Activated CD4-positive, alpha-beta T cell treated with anti-CD3 and anti-CD28 coated beads for 36 hours (primary cell): ENCODE data around the gene ATF1. TPM values are rescaled to one million over a fixed set of nuclear protein-coding genes. Genes with fewer than 3 reads are reported as not detected.
A peak's percentile ranks its signal among the peaks of the same experiment; 100 is the strongest.
"Not testable (repeated sequence)": the region's sequence is repeated elsewhere in the genome, so short reads cannot be mapped to it uniquely, and the experiment has no call there.

Experiments
- ATAC-seq: fragments of 200-7000 bp; cut with Tn5 transposase; one replicate; pipeline ENCODE4 v1.10.0; 2021; ENCODE audit warnings: mild to moderate bottlenecking, moderate library complexity
- CTCF ChIA-PET: fragments of 350-600 bp; sonication (Branson Sonifier 250); formaldehyde crosslinking; loops from one replicate; lab custom pipeline; 2021; ENCODE audit warnings: antibody characterized with exemption; lab: Charles Lee
- POLR2A ChIA-PET: fragments of 350-600 bp; sonication (Branson Sonifier 250); formaldehyde crosslinking; loops from one replicate; lab custom pipeline; 2021; ENCODE audit warnings: antibody characterized with exemption, inconsistent platforms; lab: Charles Lee
- DNase-seq: peaks from one replicate; pipeline ENCODE4 v3.0.0-alpha.2; 2020
- H3K27ac Mint-ChIP-seq: one replicate; pipeline ENCODE4 v1.8.0; 2021; ENCODE audit warnings: mixed read lengths
- H3K27me3 Mint-ChIP-seq: one replicate; pipeline ENCODE4 v1.8.0; 2021; ENCODE audit warnings: mixed read lengths
- H3K36me3 Mint-ChIP-seq: one replicate; pipeline ENCODE4 v1.8.0; 2021; ENCODE audit warnings: low read depth, mixed read lengths
- H3K4me1 Mint-ChIP-seq: one replicate; pipeline ENCODE4 v1.8.0; 2021; ENCODE audit warnings: mixed read lengths
- H3K4me3 Mint-ChIP-seq: one replicate; pipeline ENCODE4 v1.8.0; 2021; ENCODE audit warnings: mild to moderate bottlenecking, moderate library complexity, mixed read lengths
- H3K9me3 Mint-ChIP-seq: one replicate; pipeline ENCODE4 v1.8.0; 2021; ENCODE audit warnings: low read depth, mixed read lengths
- intact Hi-C, 2 experiments: fragments of 100-400 bp; cut with DNase I in 1 of 2; cut with micrococcal nuclease in 1 of 2; formaldehyde crosslinking; loops; one replicate each; pipeline versions ENCODE4 v1.14.2 to v1.15.1; 2022 to 2024; cut with DNase I, micrococcal nuclease
- total RNA-seq, 2 experiments: library from RNA; stranded (reverse); gene quantifications; one replicate each; pipeline ENCODE4 v1.2.3, GENCODE V29; 2021

The ATF1 gene
- total RNA-seq, 2 experiments from 2014 or later, result 53.0 to 67.3 TPM

DNA sequence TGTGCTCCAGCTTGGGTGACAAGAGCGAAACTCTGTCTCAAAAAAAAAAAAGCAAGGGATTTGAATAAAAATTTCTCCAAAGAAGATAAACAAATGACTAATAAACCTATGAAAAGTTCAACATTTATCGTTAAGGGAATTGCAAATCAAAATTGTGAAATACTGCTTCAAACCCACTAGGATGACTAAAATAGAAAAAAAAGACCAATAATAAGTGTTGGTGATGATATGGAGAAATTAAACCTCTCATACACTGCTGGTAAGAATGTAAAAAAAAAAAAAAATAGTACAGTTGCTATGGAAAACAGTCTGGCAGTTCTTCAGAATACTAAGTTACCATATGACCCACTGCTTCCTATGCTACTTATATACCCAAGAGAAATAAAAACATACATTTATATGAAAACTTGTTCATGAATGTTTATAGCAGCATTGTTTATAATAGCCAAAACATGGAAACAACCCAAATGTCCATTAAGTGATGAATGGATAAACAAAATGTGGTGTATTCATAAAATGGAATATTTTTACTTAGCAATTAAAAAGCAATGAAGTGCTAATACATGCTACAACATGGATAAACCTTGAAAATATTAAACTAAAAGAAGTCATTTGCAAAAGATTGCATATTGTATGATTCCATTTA lies 39.5 kb downstream of the ATF1 start:
- ATAC-seq (no peak), DNase-seq (no peak)
- H3K4me1 Mint-ChIP-seq, result no peaks in the 10 kb centered on the region
- no peaks in the 10 kb centered on the region for H3K27me3 Mint-ChIP-seq
- H3K27ac Mint-ChIP-seq, result no peak overlapping the region
- H3K36me3 Mint-ChIP-seq, result peaks cover 34% of the 10 kb centered on the region
- peaks cover 10% of the 10 kb centered on the region for H3K9me3 Mint-ChIP-seq
- intact Hi-C loops, result no loop called here
- POLR2A ChIA-PET, result no interaction called here
- no peak overlapping the region for H3K4me3 Mint-ChIP-seq
- CTCF ChIA-PET, result no interaction called here

- H3K36me3 Mint-ChIP-seq, result peaks cover 14% of the 10 kb centered on the region
- H3K4me1 Mint-ChIP-seq, result no peaks in the 10 kb centered on the region
- CTCF ChIA-PET, result no interaction called here
- ATAC-seq (no peak), DNase-seq (no peak)
- H3K4me3 Mint-ChIP-seq, result no peak overlapping the region
- POLR2A ChIA-PET, result no interaction called here
- no peaks in the 10 kb centered on the region for H3K9me3 Mint-ChIP-seq
- no peak overlapping the region for H3K27ac Mint-ChIP-seq
- intact Hi-C loops, result no loop called here
- no peaks in the 10 kb centered on the region for H3K27me3 Mint-ChIP-seq
Measured at GRCh38 chr12:50806176-50806575, 42.3 kb downstream of the ATF1 start.

DNA sequence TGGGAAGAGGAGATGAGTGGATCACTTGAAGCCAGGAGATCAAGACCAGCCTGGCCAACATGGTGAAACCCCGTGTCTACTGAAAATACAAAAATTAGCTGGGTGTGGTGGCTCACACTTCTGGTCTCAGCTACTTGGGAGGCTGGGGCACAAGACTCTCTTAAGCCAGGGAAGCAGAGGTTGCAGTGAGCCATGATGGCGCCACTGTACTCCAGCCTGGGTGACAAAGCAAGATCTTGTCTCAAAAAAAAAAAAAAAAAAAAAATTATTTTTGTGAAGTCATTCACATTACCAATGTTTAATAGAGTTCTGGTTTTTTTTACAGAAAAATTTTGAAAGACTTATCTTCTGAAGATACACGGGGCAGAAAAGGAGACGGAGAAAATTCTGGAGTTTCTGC lies 45.2 kb downstream of the ATF1 start:
- H3K27ac Mint-ChIP-seq, H3K9me3 Mint-ChIP-seq, CTCF ChIA-PET, H3K27me3 Mint-ChIP-seq, H3K4me3 Mint-ChIP-seq, ATAC-seq, intact Hi-C loops, POLR2A ChIA-PET, DNase-seq, H3K4me1 Mint-ChIP-seq: not testable (repeated sequence)
- H3K36me3 Mint-ChIP-seq, result peaks cover 12% of the 10 kb centered on the region

- H3K27me3 Mint-ChIP-seq, intact Hi-C loops, H3K9me3 Mint-ChIP-seq, ATAC-seq, H3K4me1 Mint-ChIP-seq, H3K4me3 Mint-ChIP-seq, POLR2A ChIA-PET, DNase-seq, H3K27ac Mint-ChIP-seq: not testable (repeated sequence)
- CTCF ChIA-PET, result interaction anchor here (0.7 to 2.4 kb wide), 4 partner anchors 12 to 484 kb away, joined by 3 to 13 read pairs (median 4); no protein-coding TSS in a partner anchor
- peaks cover 42% of the 10 kb centered on the region for H3K36me3 Mint-ChIP-seq
Measured at GRCh38 chr12:50814921-50815320, 51.0 kb downstream of the ATF1 start.

GRCh38 chr12:50820177-50820576 lies 56.3 kb downstream of the ATF1 start:
- intact Hi-C loops, result loop anchor here in 1 of 2 experiments (10.0 kb wide), 1 partner anchor 425 kb away; no protein-coding TSS in a partner anchor
- H3K36me3 Mint-ChIP-seq, result peaks cover 28% of the 10 kb centered on the region

DNA sequence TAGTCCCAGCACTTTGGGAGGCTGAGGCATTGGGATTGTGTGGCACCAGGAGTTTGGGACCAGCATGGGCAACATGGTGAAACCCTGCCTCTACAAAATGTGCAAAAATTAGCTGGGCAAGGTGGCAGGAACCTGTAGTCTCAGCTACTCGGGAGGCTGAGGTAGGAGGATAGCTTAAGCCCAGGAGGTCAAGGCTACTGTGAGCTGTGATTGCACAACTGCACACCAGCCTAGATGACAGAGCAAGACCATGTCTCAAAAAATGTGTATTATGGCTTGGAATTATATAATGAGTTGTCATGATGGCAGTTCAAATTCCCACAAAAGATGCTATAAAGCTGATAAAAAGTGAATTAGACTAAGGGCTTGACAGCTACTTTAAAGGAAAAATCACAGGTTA lies 58.2 kb downstream of the ATF1 start:
- DNase-seq (no peak), ATAC-seq (no peak)
- Mint-ChIP-seq H3K36me3 (peaks cover 17% of the 10 kb centered on the region), H3K9me3 (no peaks in the 10 kb centered on the region), H3K27ac (no peak overlapping the region), H3K4me3 (no peak overlapping the region), H3K27me3 (no peaks in the 10 kb centered on the region), H3K4me1 (peaks cover 6% of the 10 kb centered on the region)
- ChIA-PET CTCF (interaction anchor here (0.5 to 1.2 kb wide), 4 partner anchors 10 to 484 kb away, joined by 3 to 4 read pairs (median 3); no protein-coding TSS in a partner anchor), POLR2A (no interaction called here)
- intact Hi-C loops, result loop anchor here in 1 of 2 experiments (10.0 kb wide), 1 partner anchor 423 kb away; no protein-coding TSS in a partner anchor

More at GRCh38 chr12:50820177-50820576, 56.3 kb downstream of the ATF1 start:
- Mint-ChIP-seq H3K27me3 (no peaks in the 10 kb centered on the region), H3K27ac (no peak overlapping the region), H3K4me3 (no peak overlapping the region), H3K4me1 (peaks cover 3% of the 10 kb centered on the region), H3K9me3 (no peaks in the 10 kb centered on the region)
- CTCF ChIA-PET, result no interaction called here
- ATAC-seq (no peak), DNase-seq (no peak)
- POLR2A ChIA-PET, result no interaction called here

DNA sequence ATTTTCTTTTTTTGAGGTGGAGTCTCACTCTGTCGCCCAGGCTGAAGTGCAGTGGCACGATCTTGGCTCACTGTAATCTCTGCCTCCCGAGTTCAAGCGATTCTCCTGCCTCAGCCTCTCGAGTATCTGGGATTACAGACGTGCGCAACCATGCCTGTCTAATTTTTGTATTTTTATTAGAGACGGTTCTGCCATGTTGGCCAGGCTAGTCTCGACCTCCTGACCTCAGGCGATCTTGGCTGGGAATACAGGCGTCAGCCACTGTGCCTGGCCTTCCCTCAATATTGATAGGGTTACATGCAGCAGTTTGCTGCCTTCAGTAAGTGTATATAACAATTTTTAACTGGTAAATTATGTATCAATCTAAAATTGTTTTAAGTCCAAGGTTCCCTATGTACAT lies 59.8 kb downstream of the ATF1 start:
- ChIA-PET CTCF (interaction anchor here (0.6 to 4.9 kb wide), 3 partner anchors 10 to 203 kb away, joined by 3 to 41 read pairs (median 29); partner anchors contain the start of gene SLC11A2), POLR2A (interaction anchor here (1.0 kb wide), 1 partner anchor 203 kb away, joined by 3 read pairs; the partner anchor contains the start of gene SLC11A2)
- intact Hi-C loops, result loop anchor here (2.0 to 10.0 kb wide), 4 partner anchors 59 to 421 kb away; partner anchors contain the start of gene ATF1 (in 1 of the 2)

GRCh38 chr12:50824914-50825313 lies 61.0 kb downstream of the ATF1 start:
- ATAC-seq (peak; percentile 49), DNase-seq (no peak)
- Mint-ChIP-seq H3K4me3 (no peak overlapping the region), H3K27me3 (no peaks in the 10 kb centered on the region), H3K36me3 (no peaks in the 10 kb centered on the region), H3K27ac (peak overlapping the region; percentile 35), H3K9me3 (no peaks in the 10 kb centered on the region), H3K4me1 (peaks cover 6% of the 10 kb centered on the region)
- ChIA-PET CTCF (interaction anchor here (0.9 to 4.9 kb wide), 11 partner anchors 9 to 516 kb away, joined by 3 to 41 read pairs (median 4); partner anchors contain the start of gene SLC11A2), POLR2A (interaction anchor here (0.7 to 1.4 kb wide), 3 partner anchors 60 to 218 kb away, joined by 3 to 8 read pairs (median 3); partner anchors contain the start of gene SLC11A2)
- intact Hi-C loops, result loop anchor here (1.0 to 10.0 kb wide), 10 partner anchors 60 to 516 kb away; partner anchors contain the start of genes ATF1 (in 1 of the 2), LETMD1 (in 1 of the 2), SLC11A2 (in 1 of the 2) and TFCP2 (in 1 of the 2)

More for the DNA sequence above, 59.8 kb downstream of the ATF1 start:
- H3K27me3 Mint-ChIP-seq, H3K36me3 Mint-ChIP-seq, H3K27ac Mint-ChIP-seq, H3K4me3 Mint-ChIP-seq, ATAC-seq, DNase-seq, H3K9me3 Mint-ChIP-seq, H3K4me1 Mint-ChIP-seq: not testable (repeated sequence)

DNA sequence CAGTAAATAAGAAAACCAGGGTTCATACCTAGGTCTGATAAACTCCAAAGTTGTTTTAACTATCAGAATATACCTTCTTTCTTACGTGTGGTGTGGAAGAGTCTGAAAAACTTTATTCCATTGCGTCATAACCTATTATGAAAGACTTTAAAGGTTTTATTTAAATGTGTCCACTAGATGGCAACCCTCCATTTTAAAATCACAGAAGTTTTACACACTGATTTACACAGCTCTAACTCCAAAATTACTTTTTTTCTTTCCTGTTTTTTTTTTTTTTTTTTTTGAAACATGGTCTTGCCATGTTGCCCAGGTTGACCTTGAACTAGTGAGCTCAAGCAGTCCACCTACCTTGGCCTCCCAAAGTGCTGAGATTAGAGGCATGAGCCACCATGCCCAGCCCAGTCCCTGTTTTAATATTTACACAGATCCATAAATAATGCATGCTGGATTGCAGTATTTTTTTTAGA lies 61.5 kb downstream of the ATF1 start:
- H3K4me3 Mint-ChIP-seq, result no peak overlapping the region
- intact Hi-C loops, result loop anchor here (1.0 to 10.0 kb wide), 10 partner anchors 60 to 516 kb away; partner anchors contain the start of genes ATF1 (in 1 of the 2), LETMD1 (in 1 of the 2), SLC11A2 (in 1 of the 2) and TFCP2 (in 1 of the 2)
- H3K27ac Mint-ChIP-seq, result peak overlapping the region; percentile 35
- H3K9me3 Mint-ChIP-seq, result no peaks in the 10 kb centered on the region
- ATAC-seq, result peak; percentile 61
- H3K36me3 Mint-ChIP-seq, result no peaks in the 10 kb centered on the region
- peaks cover 6% of the 10 kb centered on the region for H3K4me1 Mint-ChIP-seq
- POLR2A ChIA-PET, result interaction anchor here (0.7 to 1.4 kb wide), 3 partner anchors 60 to 218 kb away, joined by 3 to 8 read pairs (median 3); partner anchors contain the start of gene SLC11A2
- H3K27me3 Mint-ChIP-seq, result no peaks in the 10 kb centered on the region
- CTCF ChIA-PET, result interaction anchor here (0.6 to 4.9 kb wide), 21 partner anchors 9 to 731 kb away, joined by 3 to 41 read pairs (median 4); partner anchors contain the start of gene SLC11A2
- no peak for DNase-seq

- no peak for DNase-seq
- H3K4me1 Mint-ChIP-seq, result peaks cover 6% of the 10 kb centered on the region
- no peak for ATAC-seq
- H3K27ac Mint-ChIP-seq, result no peak overlapping the region
- peaks cover 7% of the 10 kb centered on the region for H3K27me3 Mint-ChIP-seq
- intact Hi-C loops, result loop anchor here in 1 of 2 experiments (5.0 to 10.0 kb wide), 3 partner anchors 219 to 417 kb away; partner anchors contain the start of genes LETMD1 and TFCP2
- ChIA-PET POLR2A (no interaction called here), CTCF (interaction anchor here (2.9 to 4.9 kb wide), 3 partner anchors 12 to 199 kb away, joined by 13 to 41 read pairs (median 29); partner anchors contain the start of gene SLC11A2)
- no peak overlapping the region for H3K4me3 Mint-ChIP-seq
- peaks cover 2% of the 10 kb centered on the region for H3K9me3 Mint-ChIP-seq
- H3K36me3 Mint-ChIP-seq, result no peaks in the 10 kb centered on the region
Measured at GRCh38 chr12:50828121-50828520, 64.2 kb downstream of the ATF1 start.

DNA sequence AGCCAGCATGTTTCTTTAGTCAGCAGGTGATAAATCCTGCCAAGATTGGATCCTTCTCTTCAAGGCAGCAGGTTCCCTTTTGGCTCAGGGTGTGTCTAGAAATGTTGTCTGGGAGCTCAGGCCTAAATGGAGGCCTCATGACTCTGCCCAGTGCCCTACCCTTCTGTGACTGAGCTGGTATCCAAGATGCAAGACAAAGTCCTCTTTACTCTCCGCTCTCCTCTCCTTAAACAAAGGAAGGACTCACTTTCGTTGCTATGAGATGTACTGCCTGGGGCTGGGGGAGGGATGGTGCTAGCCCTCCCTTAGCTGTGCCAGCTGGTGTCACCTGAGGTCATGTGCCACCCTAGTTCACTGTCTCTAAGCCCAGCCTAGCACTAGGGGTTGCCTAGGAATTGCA lies 65.0 kb downstream of the ATF1 start:
- H3K27ac Mint-ChIP-seq, result no peak overlapping the region
- intact Hi-C loops, result loop anchor here in 1 of 2 experiments (5.0 to 10.0 kb wide), 3 partner anchors 218 to 416 kb away; partner anchors contain the start of genes LETMD1 and TFCP2
- ATAC-seq, result no peak
- ChIA-PET CTCF (interaction anchor here (1.1 kb wide), 1 partner anchor 60 kb away, joined by 3 read pairs; no protein-coding TSS in a partner anchor), POLR2A (no interaction called here)
- H3K4me3 Mint-ChIP-seq, result no peak overlapping the region
- H3K9me3 Mint-ChIP-seq, result peaks cover 7% of the 10 kb centered on the region
- H3K4me1 Mint-ChIP-seq, result peaks cover 6% of the 10 kb centered on the region
- no peak for DNase-seq
- H3K36me3 Mint-ChIP-seq, result no peaks in the 10 kb centered on the region
- H3K27me3 Mint-ChIP-seq, result peaks cover 12% of the 10 kb centered on the region
